Stimulated activated CD8-positive, alpha-beta memory T cell treated with anti-CD3 and anti-CD28 coated beads, Interleukin-4, amount 100 ng/mL, for 4 hours (primary cell): ENCODE results near the gene PPP1R3G.
"Not testable (repeated sequence)": the region's sequence is repeated elsewhere in the genome, so short reads cannot be mapped to it uniquely, and the experiment has no call there.

Source experiments
- DNase-seq, 2 donors: peaks; one replicate each; pipeline ENCODE4 v3.0.0-alpha.2; 2020; ENCODE audit warnings: low read depth in 2 of 2, low spot score in 1 of 2

PPP1R3G gene

DNA sequence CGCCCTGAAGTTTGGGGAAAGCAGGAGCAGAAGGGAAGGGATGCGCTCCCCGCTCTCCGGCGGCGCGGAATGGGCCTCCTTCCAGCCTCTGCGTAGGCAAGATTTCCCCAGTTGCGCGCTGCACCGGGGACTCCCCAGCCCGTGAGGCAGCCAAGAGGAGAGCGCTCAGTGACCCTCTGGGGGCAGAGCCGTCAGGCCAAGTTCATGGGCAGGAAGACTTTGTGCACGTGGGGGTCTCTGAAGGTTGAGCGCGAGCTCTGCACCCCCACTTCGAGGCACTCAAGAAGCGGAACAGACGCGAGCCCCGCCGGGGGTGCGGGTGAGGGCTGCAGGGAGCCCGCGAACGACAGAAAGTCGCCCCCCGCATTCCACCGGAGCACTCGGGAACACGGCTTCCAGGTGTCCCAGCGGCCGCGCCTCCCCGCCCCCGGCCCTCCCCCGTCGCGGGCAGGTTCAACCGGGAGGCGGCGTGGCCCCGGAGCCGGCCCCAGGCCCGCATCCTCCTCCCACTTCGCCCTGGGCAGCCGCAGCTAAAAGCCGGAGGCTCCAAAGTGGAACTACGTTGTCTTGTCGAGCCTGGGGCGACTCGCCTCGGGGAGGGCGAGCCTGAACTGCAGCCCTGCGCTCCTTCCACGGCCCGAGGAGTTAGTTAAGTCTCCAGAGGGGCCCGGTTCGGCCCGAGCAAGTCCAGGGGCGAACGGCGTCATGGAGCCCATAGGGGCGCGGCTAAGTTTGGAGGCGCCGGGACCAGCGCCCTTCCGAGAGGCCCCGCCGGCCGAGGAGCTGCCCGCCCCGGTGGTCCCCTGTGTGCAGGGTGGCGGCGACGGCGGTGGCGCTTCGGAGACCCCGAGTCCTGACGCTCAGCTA is at the start of gene PPP1R3G:
Gene PPP1R3G, plus strand, starts transcription at position 561 of the 867 bp plus-strand sequence. Its CDS starts 145 bp downstream, at position 706.
- no peak for DNase-seq

DNA sequence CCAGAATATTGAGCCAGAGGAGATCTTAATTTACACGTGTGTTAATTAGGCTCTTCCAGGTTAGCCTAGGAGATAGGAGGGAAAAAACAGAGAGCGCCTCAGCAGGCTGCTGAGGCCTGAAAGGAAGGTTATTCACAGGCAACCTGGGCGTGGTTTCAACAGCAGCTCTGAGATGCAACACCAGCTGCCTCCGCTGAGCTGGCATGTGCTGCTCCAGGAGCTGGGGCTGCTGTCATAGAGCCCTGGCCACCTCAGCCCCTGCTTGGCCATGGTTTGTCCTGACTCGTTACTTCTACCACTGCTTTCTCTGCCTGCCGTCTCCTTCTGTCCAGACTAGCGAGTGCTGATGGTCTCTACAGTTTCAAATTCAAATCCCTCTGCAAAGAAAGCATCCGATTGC is 48.9 kb upstream of the PPP1R3G start:
- DNase-seq = no peak

DNA sequence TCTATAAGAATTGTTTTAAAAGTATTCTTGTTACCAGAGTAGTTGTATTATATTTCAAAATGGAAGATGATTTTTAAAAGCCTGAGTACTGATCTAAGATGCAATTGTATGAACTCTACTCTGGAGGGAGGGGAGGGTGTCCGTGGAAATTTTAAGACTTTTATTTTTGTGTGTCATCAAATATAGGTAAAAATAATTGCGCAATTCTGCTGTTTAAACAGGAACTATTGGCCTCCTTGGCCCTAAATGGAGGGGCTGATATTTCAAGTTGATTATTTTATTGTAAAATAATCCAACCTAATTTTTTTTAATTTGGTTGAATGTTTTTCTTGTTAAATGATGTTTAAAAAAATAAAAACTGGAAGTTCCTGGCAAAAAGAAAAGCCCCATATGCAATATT is 43.2 kb upstream of the PPP1R3G start:
- DNase-seq = no peak

DNA sequence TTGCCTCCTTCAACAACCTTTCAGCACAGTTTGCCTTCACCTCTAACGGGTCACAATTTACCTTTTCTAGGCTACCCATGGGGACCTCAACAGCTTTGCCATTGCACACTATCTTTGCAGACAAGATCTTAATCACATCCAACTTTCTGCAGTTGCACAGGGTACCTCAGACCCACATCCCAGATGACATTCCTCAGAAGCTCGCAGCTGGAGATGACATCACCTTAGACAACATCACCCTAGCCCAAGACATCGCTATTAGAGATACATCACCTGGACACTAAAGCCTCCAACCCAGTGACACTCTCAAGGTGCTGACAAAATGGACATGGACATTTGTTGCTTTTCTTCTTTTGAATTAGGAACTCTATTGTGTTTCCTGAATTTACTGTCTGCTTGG is 42.7 kb upstream of the PPP1R3G start:
- DNase-seq = no peak

DNA sequence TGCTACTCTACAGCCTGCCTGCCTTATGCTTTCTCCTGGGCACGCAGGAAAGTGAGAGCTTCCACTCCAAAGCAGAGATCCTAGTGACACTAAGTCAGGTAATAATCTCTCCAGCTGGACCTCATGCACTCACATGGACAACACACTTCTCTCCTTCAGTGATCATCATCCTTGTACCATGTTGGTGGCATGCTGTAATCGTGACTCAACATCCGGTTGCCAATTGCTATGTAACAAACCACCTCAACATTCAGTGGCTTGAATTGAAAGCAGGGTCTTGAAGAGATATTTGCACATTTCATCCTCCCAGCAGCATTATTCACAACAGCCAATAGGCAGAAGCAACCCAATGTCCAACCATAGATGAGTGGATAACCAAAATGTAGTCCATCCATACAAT is 40.3 kb upstream of the PPP1R3G start:
- DNase-seq = no peak

DNA sequence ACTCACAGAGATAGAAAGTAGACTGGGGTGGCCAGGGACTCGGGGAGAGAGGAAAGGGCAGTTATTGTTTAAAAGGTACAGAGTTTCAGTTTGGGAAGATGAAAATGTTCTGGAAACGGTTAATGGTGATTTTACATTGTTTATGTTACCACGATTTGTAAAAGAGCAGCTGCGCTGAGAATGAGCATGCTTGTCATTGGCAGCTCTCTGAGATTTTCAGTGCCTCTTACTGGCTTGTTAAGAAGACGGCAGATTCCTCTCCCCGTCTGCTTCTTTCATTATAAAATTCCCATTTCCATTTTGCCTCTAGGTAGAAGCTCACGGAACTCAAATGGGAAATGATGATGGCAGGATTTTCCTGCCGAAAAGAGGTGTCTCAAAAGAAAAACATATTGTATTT is 39.7 kb upstream of the PPP1R3G start:
- no peak for DNase-seq

DNA sequence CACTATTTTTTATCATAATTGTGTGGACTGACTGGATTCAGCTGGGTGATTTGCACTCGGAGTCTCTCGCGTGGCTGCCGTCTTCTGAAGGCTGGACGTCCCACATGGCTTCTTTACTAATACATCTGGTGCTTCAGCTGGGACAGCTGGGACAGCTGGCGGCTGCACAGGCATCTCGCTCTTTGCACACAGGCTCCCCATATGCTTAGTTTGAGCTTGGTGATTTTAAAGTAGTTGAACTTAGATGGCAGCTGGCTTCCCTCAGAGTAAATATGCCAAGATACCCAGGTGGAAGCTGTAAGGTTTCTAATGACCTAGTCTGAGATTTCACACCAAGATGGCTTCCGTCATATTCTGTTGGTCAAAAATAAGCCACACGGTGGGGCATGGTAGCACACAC is 38.7 kb upstream of the PPP1R3G start:
- no peak for DNase-seq

DNA sequence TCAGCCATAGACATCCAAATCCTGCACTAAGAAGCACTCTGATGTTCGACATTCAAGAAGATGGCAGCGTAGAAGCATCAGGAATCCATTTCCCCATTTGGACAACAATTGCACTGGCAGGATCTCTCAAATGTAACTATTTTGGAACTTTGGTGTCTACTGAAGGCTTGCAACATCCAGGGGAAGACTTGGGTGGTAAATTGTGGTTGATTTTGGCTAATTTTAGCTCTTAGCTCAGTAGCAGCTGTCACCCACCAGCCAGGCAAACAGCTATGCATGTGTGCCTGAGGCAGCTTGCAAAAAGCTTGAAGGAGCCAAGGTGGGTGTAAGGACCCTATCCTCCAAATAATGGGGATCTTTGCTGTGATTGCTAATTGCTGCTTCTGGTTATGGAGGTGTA is 35.1 kb upstream of the PPP1R3G start:
- DNase-seq = no peak

DNA sequence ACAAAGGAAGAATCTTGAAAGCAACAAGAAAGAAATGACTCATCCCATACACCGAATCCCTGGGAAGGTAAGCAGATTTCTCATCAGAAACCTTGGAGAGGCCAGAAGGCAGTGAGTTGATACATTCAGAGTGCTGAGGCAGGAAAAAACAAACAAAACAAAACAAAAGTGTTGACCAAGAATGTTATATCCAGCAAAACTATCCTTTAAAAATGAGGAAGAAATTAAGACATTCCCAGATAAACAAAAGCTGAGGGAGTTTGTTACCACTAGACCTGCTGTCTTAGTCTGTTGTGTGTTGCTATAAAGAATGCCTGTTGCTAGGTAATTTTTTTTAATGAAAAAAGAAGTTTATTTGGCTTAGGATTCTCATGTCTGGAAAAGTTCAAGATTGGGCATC is 33.7 kb upstream of the PPP1R3G start:
- no peak for DNase-seq

DNA sequence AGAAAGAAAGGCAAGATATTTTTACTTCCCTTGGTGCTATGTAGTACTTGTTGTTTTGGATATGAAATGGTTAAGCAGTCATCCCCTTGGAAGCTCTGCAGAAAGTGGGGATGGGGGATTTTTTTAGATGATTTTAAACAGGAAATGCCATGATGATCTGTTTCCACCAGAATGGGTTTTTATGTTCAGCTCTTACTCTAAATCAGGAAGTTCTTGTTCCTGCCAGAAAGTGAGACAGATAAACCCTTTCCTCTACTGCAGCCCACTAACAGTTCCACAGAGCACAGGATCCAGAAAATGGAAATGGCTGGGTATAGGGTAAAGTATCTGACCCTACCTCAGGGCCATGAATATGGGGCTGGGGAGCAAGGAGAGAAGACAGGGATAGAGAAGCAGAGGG is 32.1 kb upstream of the PPP1R3G start:
- DNase-seq = no peak

DNA sequence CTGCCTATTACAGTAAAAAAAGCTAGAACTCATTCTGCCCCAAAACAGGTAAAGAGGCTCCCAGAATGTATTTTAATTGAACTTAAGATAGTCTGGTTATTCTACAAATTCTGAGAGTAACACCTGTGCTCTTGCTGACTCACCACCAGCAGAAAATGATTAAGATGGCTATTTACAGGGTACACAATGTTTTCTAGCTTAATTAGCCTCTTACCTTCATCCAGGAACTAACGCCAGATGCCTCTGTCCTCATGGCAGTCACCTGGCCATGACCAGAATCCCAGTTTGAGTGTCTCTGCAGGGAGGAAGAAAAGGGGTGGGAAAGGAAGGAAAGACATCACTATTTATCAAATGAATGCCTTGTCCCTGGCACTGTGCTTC is 31.3 kb upstream of the PPP1R3G start:
- DNase-seq = no peak

DNA sequence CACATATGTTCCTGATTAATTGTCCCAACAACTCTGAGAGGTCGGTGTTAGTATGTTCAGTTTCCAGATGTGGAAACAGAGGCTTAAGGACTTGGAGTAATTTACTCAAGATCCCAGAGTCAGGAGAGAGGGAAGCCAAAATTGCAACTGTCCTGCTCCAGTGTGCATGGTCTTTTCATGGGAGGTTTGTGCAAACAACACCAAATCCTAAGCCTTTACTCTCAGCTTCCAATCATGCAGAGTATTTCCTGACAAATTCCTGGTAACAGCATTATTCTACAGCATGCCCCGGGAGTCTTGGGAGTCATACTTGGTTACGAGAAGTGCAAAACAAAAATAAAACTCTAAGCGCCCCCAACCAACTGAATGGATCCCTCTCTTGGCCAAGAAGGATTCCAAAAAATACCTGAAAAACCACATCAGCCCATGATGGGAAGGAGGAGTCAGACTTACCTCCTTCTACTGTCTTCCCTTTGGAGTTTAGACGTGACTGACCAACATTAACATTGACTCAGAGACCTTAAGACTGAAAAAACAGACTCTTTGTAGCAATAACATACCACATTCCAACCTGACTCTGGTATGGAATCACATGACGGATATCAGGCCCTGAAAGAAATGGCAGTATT is 30.8 kb upstream of the PPP1R3G start:
- no peak for DNase-seq

DNA sequence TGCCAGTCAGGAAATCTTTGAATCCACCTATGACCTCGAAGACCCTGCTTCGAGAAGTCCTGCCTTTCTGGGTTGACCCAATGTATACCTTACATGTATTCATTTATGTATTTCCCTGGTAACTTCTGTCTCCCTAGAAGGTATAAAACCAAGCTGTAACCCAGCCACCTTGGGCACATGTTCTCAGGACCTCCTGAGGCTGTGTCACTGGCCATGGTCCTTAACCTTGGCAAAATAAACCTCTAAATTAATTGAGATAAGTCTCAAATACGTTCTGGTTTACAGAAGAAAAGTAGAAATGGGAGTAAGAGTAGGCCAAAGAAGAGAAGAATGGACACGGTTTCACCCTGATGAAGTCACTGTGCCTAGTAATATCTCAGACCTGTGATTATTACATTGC is 30.0 kb upstream of the PPP1R3G start:
- no peak for DNase-seq

DNA sequence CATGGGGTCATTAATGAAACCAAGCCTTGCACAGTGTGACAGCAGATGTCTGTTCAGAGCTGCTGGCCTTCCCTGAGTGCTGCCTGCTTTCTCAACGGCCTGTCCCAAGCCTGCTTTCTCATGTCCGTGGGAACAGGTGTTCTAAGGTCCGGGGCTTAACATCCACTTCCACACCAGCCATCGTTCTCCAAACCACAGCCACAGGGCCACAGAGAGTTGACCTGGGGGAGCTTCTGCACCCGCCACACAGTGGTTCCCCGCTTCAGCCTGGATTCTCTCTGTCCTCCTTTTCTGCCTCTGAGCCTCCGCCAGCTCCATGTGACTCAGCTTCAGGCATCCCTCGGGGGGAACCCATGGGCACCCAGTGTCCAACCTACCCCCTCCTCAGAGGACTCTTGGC is 26.9 kb upstream of the PPP1R3G start:
- DNase-seq = no peak

DNA sequence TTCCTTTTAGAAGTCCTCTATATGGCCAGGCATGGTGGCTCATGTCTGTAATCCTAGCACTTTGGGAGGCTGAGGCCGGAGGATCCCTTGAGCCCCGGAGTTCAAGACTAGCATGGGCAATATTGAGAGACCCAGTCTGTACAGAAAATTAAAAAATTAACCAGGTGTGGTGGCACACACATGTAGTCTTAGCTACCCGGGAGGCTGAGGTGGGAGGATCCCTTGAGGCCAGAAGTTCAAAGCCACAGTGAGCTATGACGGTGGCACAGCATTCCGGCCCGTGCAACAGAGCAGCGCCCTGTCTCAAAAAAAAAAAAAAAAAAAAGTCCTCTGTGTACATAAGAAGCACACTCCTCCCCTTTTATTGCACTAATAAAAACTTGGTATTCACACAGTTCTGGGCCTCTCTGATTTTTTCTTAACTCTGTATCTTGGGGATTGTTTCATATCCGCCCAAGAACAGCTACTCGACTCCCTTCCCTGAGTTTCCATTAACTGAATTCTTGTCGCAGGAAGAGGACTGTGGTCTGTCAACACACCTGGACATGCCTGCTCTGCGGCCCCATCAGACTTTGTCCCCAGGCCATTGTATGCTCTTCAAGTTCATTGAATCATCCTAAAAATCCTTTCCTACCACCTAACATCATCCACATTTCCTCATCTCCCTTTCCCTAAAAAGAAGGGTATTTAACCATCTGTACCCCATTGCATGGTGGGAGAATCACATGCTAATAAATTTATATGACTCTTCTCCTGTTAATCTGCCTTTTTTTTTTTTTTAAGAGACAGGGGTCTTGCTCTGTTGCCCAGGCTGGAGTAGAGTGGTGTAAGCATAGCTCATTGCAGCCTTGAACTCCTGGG is 25.9 kb upstream of the PPP1R3G start:
- DNase-seq = no peak

DNA sequence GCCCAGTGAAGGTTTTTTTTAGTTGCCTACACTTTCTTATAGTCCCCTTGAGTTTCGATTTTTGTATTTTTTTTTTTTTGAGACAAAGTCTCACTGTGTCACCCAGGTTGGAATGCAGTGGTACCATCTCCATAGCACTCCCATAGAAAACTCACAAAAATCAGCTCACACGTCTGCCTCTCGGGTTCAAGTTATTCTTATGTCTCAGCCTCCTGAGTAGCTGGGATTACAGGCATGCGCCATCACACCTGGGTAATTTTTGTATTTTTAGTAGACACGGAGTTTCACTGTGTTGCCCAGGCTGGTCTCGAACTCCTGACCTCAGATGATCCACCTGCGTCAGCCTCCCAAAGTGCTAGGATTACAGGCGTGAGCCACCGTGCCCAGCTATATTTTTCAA is 24.7 kb upstream of the PPP1R3G start:
- DNase-seq = not testable (repeated sequence)

DNA sequence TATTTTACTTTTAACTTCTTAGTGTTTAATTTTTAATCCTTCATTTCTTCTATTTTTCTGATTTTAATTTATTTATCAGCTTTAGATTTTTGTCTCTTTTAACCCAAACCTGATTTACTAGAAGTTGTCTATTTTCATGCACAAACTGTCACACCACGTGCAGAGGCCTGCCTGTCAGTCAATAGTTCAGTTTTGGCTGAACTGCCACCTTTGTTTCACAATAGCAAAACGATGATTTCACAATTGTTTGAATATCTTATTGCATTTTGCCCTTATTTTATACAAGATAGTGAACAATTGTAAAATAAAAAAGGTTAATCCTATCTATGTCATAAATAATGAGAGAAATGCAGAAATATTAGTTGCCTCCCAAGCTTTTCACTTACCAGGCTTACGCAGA is 24.0 kb upstream of the PPP1R3G start:
- DNase-seq = no peak

DNA sequence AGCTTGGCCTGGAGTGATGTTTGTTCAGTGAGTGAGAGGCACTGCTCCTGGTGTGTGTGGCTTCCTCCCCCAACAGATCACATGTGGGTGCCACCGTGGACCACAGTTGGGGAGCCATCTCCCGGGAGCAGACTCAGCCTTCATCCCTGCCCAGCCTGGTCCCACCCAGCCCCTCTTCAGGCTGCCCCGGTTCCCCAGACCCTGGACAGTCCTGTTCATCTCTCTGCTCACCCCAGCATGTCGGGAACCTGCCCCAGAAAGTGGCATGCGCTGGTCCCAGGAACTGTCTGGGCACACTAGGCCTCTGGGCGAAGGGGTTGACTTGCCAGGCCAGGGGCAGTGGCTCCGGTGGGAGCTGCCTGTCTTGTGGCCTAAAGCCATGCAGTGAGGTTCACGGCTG is 21.5 kb upstream of the PPP1R3G start:
- DNase-seq = no peak

DNA sequence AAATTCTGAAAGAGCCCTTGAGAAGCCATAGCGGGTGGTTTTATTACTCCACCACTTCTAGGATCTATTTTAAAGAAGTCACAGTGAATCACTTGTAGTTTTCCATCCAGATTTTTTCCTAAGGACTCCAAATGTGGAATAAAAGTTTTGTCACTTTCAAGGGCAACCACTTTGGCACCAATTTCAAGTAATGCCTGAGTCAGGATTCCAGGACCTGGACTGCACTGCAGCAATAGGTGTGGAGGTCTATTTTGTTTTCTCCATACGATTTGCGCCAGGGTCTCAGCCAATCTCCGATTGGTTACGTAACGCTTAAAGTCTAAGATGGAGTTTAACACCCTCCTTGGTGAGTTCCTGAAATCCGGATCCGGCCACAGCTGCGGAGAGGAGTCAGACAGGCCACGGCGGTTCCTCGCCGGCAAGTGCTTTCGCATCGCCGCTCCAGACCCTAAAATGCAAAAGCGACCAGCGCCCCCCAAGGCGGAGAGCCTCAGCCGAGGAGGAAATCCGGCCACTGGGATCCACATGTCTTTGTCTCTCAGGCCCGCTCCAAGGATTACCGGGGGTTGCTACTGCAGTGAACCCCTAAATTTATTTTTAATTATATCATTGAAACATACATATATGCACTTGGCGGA is 18.6 kb upstream of the PPP1R3G start:
- DNase-seq = no peak

DNA sequence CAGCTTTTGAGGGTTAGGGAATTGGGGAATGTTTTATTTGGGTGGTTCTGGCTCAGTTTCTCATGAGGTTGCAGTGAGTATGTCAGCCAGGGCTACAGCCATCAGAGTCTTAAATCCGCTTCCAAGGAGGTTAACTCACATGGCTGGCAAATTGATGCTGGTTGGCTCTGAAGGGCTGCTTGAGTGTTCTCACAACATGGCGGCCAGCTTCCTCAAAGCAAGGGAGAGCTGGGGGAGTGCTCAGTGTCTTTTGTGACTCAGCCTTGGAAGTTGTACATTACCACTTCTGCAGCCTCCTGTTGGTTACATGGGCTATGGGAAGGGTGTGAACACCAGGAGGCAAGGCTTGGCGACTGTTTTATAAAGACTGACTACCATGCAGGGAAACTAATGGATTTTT is 17.8 kb upstream of the PPP1R3G start:
- DNase-seq = no peak

DNA sequence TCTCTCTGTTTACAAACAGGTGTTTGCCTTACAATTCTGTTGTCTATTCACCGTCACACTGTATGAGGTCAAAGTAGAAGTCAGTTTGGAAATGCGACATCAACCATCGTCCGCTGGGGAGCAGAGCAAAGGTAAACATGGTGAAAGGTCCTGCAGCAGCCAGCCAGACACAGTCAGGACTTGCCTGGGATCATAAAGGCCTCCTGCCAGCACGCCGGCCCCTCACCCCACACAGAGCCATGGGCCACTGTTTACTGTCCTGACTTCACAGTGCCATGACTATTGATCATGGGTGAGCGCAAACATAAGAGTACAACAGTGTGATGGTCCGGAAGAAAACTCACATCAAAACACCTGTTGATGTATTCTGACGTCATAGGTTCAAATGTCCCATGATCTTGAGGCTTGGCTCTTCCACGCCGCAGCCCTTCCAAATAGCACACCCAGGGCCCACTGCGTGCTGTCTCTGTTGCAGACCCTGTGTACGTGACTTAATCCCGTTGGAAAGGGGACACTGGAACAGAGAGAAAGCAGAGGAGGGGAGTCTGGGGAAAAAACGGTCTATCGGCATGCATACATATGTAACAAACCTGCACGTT is 16.9 kb upstream of the PPP1R3G start:
- no peak for DNase-seq
